Activated B cell treated with CpG ODN at 0.5 μM for 24 hours (primary cell): ENCODE results near the gene RFX1. TPM values are rescaled to one million over a fixed set of nuclear protein-coding genes. Genes with fewer than 3 reads are reported as not detected.

Experiments used
- ATAC-seq: fragments of 200-7000 bp; cut with Tn5 transposase; one replicate; pipeline ENCODE4 v1.10.0; 2021; ENCODE audit warnings: low read depth, mild to moderate bottlenecking, moderate library complexity
- CTCF ChIA-PET: fragments of 350-600 bp; sonication (Branson Sonifier 250); formaldehyde crosslinking; loops from one replicate; lab custom pipeline; 2021; ENCODE audit warnings: antibody characterized with exemption; lab: Charles Lee
- POLR2A ChIA-PET: fragments of 350-600 bp; sonication (Branson Sonifier 250); formaldehyde crosslinking; loops from one replicate; lab custom pipeline; 2021; ENCODE audit warnings: antibody characterized with exemption; lab: Charles Lee
- DNase-seq: peaks from one replicate; pipeline ENCODE4 v3.0.0; 2022
- H3K27ac Mint-ChIP-seq: one replicate; pipeline ENCODE4 v1.8.0; 2020; ENCODE audit warnings: mixed read lengths
- H3K27me3 Mint-ChIP-seq: one replicate; pipeline ENCODE4 v1.8.0; 2021; ENCODE audit warnings: mixed read lengths
- H3K36me3 Mint-ChIP-seq: one replicate; pipeline ENCODE4 v1.8.0; 2021; ENCODE audit warnings: low read depth, mixed read lengths
- H3K4me1 Mint-ChIP-seq: one replicate; pipeline ENCODE4 v1.8.0; 2021; ENCODE audit warnings: mixed read lengths
- H3K4me3 Mint-ChIP-seq: one replicate; pipeline ENCODE4 v1.8.0; 2020; ENCODE audit warnings: mild to moderate bottlenecking, mixed read lengths
- H3K9me3 Mint-ChIP-seq: one replicate; pipeline ENCODE4 v1.8.0; 2020; ENCODE audit warnings: mixed read lengths
- CTCF ChIP-seq: fragments of 200-600 bp; IDR thresholded peaks from one replicate; pipeline ENCODE4 v1.8.0; 2022; ENCODE audit warnings: antibody characterized with exemption, mild to moderate bottlenecking
- intact Hi-C: fragments of 100-400 bp; cut with micrococcal nuclease; formaldehyde crosslinking; loops from one replicate; pipeline ENCODE4 v1.15.1; 2024
- total RNA-seq: library from RNA; stranded (reverse); gene quantifications from 2 replicates; pipeline ENCODE4 v1.2.3, GENCODE V29; 2022

The RFX1 gene
- total RNA-seq, 1 donor from 2014 or later: 19.0 TPM

- ChIA-PET CTCF (no interaction called here), POLR2A (interaction anchor here (0.9 to 9.5 kb wide), 2 partner anchors 9 to 10 kb away, joined by 4 to 107 read pairs; no protein-coding TSS in a partner anchor)
- Mint-ChIP-seq H3K4me3 (no peak overlapping the region), H3K4me1 (peaks cover 18% of the 10 kb centered on the region), H3K27ac (no peak overlapping the region), H3K36me3 (peaks cover 44% of the 10 kb centered on the region), H3K9me3 (no peaks in the 10 kb centered on the region), H3K27me3 (no peaks in the 10 kb centered on the region)
- TF ChIP-seq CTCF: no peak
- DNase-seq (no peak), ATAC-seq (no peak)
- intact Hi-C loops: no loop called here
Observed at GRCh38 chr19:13995878-13996765, 10.0 kb downstream of the RFX1 start.

GRCh38 chr19:13995017-13995728, 10.9 kb downstream of the RFX1 start:
- POLR2A ChIA-PET: interaction anchor here (0.6 to 0.9 kb wide), 2 partner anchors 9 to 359 kb away, joined by 4 to 6 read pairs; no protein-coding TSS in a partner anchor

GRCh38 chr19:13993590-13994300, 12.4 kb downstream of the RFX1 start:
- Mint-ChIP-seq H3K36me3 (peaks cover 56% of the 10 kb centered on the region), H3K4me1 (peaks cover 12% of the 10 kb centered on the region)
- POLR2A ChIA-PET: interaction anchor here (0.7 to 1.5 kb wide), 4 partner anchors 9 to 34 kb away, joined by 3 to 5 read pairs (median 3); partner anchors contain the start of gene RFX1

More at GRCh38 chr19:13995017-13995728, 10.9 kb downstream of the RFX1 start:
- Mint-ChIP-seq H3K27ac (no peak overlapping the region), H3K4me1 (peaks cover 10% of the 10 kb centered on the region), H3K36me3 (peaks cover 46% of the 10 kb centered on the region), H3K9me3 (no peaks in the 10 kb centered on the region), H3K27me3 (no peaks in the 10 kb centered on the region), H3K4me3 (no peak overlapping the region)
- ATAC-seq (no peak), DNase-seq (no peak)
- CTCF ChIA-PET: no interaction called here
- TF ChIP-seq CTCF: no peak
- intact Hi-C loops: no loop called here

GRCh38 chr19:13992025-13992424, 14.1 kb downstream of the RFX1 start:
- DNase-seq (no peak), ATAC-seq (no peak)
- peaks cover 44% of the 10 kb centered on the region for H3K36me3 Mint-ChIP-seq
- H3K27me3 Mint-ChIP-seq: no peaks in the 10 kb centered on the region
- POLR2A ChIA-PET: interaction anchor here (0.6 to 1.5 kb wide), 2 partner anchors 14 to 26 kb away, joined by 3 read pairs; partner anchors contain the start of gene RFX1
- intact Hi-C loops: no loop called here
- H3K27ac Mint-ChIP-seq: no peak overlapping the region
- H3K9me3 Mint-ChIP-seq: no peaks in the 10 kb centered on the region
- no peak overlapping the region for H3K4me3 Mint-ChIP-seq
- peaks cover 26% of the 10 kb centered on the region for H3K4me1 Mint-ChIP-seq
- no peak for TF ChIP-seq CTCF
- CTCF ChIA-PET: no interaction called here

More at GRCh38 chr19:13993590-13994300, 12.4 kb downstream of the RFX1 start:
- TF ChIP-seq CTCF: no peak
- DNase-seq (no peak), ATAC-seq (no peak)
- no peaks in the 10 kb centered on the region for H3K9me3 Mint-ChIP-seq
- CTCF ChIA-PET: no interaction called here
- intact Hi-C loops: no loop called here
- H3K27me3 Mint-ChIP-seq: no peaks in the 10 kb centered on the region
- no peak overlapping the region for H3K4me3 Mint-ChIP-seq
- no peak overlapping the region for H3K27ac Mint-ChIP-seq
